ENCODE results near the gene NPHP4. TPM values are rescaled to one million over a fixed set of nuclear protein-coding genes. Genes with fewer than 3 reads are reported as not detected.

The NPHP4 gene
- total RNA-seq, 1 experiment from 2014 or later, result 16.8 TPM

- no peak for TF ChIP-seq MLX (CRISPR knock-in tag; IDR thresholded peaks at IDR 0.05)
- DNase-seq (ENCODE audit: low spot score), result no peak
- Mint-ChIP-seq H3K9me3 (no peaks in the 10 kb centered on the region), H3K4me1 (peaks cover 17% of the 10 kb centered on the region), H3K27ac (no peak overlapping the region), H3K27me3 (ENCODE audit: low read depth) (peaks cover 5% of the 10 kb centered on the region), H3K36me3 (no peaks in the 10 kb centered on the region), H3K4me3 (no peak overlapping the region)
- POLR2A ChIA-PET, result no interaction called here
- ATAC-seq, result 0 out of 2 replicates have a peak, but pooled peaks have one; percentile 12
- CTCF ChIA-PET, result interaction anchor here (0.9 to 3.2 kb wide), 12 partner anchors 9 to 327 kb away, joined by 3 to 41 read pairs (median 8); partner anchors contain the start of genes KCNAB2, NPHP4 and RNF207
These were observed 43.5 kb upstream of the NPHP4 start for GRCh38 chr1:6035719-6036118.

- ATAC-seq, result no peak
- no peaks in the 10 kb centered on the region for H3K36me3 Mint-ChIP-seq
- ChIA-PET CTCF (interaction anchor here (0.9 to 3.2 kb wide), 16 partner anchors 10 to 327 kb away, joined by 3 to 41 read pairs (median 6); partner anchors contain the start of genes KCNAB2, NPHP4 and RNF207), POLR2A (no interaction called here)
- peaks cover 5% of the 10 kb centered on the region for H3K27me3 Mint-ChIP-seq (ENCODE audit: low read depth)
- no peak for TF ChIP-seq OVOL2 (CRISPR knock-in tag; IDR thresholded peaks at IDR 0.05; ENCODE audit: borderline replicate concordance)
- no peak for TF ChIP-seq HMGXB4 (CRISPR knock-in tag; IDR thresholded peaks at IDR 0.05)
- TF ChIP-seq ZNF219 (CRISPR knock-in tag; IDR thresholded peaks at IDR 0.05; ENCODE audit: borderline replicate concordance), result no peak
- TF ChIP-seq NFE2L1 (CRISPR knock-in tag; IDR thresholded peaks at IDR 0.05), result no peak
- no peak for TF ChIP-seq MAX (CRISPR knock-in tag; IDR thresholded peaks at IDR 0.05)
- no peak for TF ChIP-seq AFF4 (CRISPR knock-in tag; IDR thresholded peaks at IDR 0.05; ENCODE audit: borderline replicate concordance)
- no peak for TF ChIP-seq ZMAT4 (CRISPR knock-in tag; IDR thresholded peaks at IDR 0.05)
- no peak for TF ChIP-seq ZNF121 (CRISPR knock-in tag; IDR thresholded peaks at IDR 0.05)
- no peak for TF ChIP-seq ZNF263 (CRISPR knock-in tag; IDR thresholded peaks at IDR 0.05; ENCODE audit: low read depth)
- no peak for TF ChIP-seq MLX (CRISPR knock-in tag; IDR thresholded peaks at IDR 0.05)
- no peak for TF ChIP-seq FOXP1 (CRISPR knock-in tag; IDR thresholded peaks at IDR 0.05; ENCODE audit: borderline replicate concordance)
- no peak for TF ChIP-seq ZNF512 (CRISPR knock-in tag; IDR thresholded peaks at IDR 0.05; ENCODE audit: borderline replicate concordance)
- no peak for TF ChIP-seq ATF1 (CRISPR knock-in tag; IDR thresholded peaks at IDR 0.05)
- no peak for TF ChIP-seq MYBL2 (CRISPR knock-in tag; IDR thresholded peaks at IDR 0.05)
- peaks cover 17% of the 10 kb centered on the region for H3K4me1 Mint-ChIP-seq
- no peak for DNase-seq (ENCODE audit: low spot score)
- H3K9me3 Mint-ChIP-seq, result no peaks in the 10 kb centered on the region
- no peak overlapping the region for H3K4me3 Mint-ChIP-seq
- peak overlapping the region; percentile 60; the same call in 1 of the 2 replicates for H3K27ac Mint-ChIP-seq
These were observed 43.1 kb upstream of the NPHP4 start for GRCh38 chr1:6035303-6035702.
